Brain microvascular endothelial cell (primary cell): ENCODE measurements around the gene ZNF69.
"Not testable (repeated sequence)": the region's sequence is repeated elsewhere in the genome, so short reads cannot be mapped to it uniquely, and the experiment has no call there.

ENCODE experiments used
- DNase-seq: peaks from one replicate; pipeline ENCODE4 v3.0.0-alpha.2; 2020
- H3K27ac ChIP-seq: fragments of 250-450 bp; sonication (Bioruptor Pico); 2 replicates; pipeline ENCODE4 v1.5.1; 2020; ENCODE audit warnings: mild to moderate bottlenecking, moderate library complexity
- H3K27me3 ChIP-seq: fragments of 250-450 bp; sonication (Bioruptor Pico); replicated peaks from 2 replicates; pipeline ENCODE4 v1.5.1; 2020; ENCODE audit warnings: mild to moderate bottlenecking
- H3K36me3 ChIP-seq: fragments of 250-450 bp; sonication (Bioruptor Pico); replicated peaks from 2 replicates; pipeline ENCODE4 v1.5.1; 2020; ENCODE audit warnings: mild to moderate bottlenecking
- H3K4me3 ChIP-seq: 2 replicates; pipeline ENCODE4 v1.5.1; 2011; ENCODE audit warnings: low read depth, mild to moderate bottlenecking, control low read depth, low read length, moderate library complexity
- CTCF ChIP-seq: IDR thresholded peaks from 2 replicates; pipeline ENCODE4 v1.5.1; 2011; ENCODE audit warnings: low read depth, mild to moderate bottlenecking, moderate library complexity, low read length, control low read depth, inconsistent platforms; ENCODE audit errors: missing control alignments
- in situ Hi-C: cut with HindIII; loops from 2 replicates; pipeline ENCODE4 v1.10.0; 2017; ENCODE audit warnings: low sequenced_read_pairs, low pct_ligation_motif_present

ZNF69 gene

GRCh38 chr19:11931513-11931912, 43.9 kb downstream of the ZNF69 start:
- no peak for TF ChIP-seq CTCF
- H3K36me3 ChIP-seq, result no peaks in the 10 kb centered on the region
- H3K4me3 ChIP-seq, result no peak overlapping the region
- no peak overlapping the region for H3K27ac ChIP-seq
- DNase-seq, result no peak
- H3K27me3 ChIP-seq, result no peaks in the 10 kb centered on the region
- in situ Hi-C loops, result no loop called here

DNA sequence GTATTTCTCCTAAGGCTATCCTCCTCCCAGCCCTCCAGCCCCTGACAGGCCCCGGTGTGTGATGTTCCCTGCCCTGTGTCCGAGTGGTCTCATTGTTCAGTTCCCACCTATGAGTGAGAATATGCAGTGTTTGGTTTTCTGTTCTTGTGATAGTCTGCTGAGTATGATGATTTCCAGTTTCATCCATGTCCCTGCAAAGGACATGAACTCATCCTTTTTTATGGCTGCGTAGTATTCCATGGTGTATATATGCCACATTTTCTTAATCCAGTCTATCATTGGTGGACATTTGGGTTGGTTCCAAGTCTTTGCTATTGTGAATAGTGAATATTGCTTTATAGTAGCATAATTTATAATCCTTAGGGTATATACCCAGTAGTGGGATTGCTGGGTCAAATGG, 48.2 kb downstream of the ZNF69 start:
- DNase-seq, H3K4me3 ChIP-seq, H3K27me3 ChIP-seq, H3K36me3 ChIP-seq, H3K27ac ChIP-seq, in situ Hi-C loops: not testable (repeated sequence)

- H3K27ac ChIP-seq, H3K36me3 ChIP-seq, DNase-seq, in situ Hi-C loops, H3K4me3 ChIP-seq, H3K27me3 ChIP-seq: not testable (repeated sequence)
These were observed 50.8 kb downstream of the ZNF69 start for GRCh38 chr19:11938383-11938782.

GRCh38 chr19:11941361-11941887, 53.8 kb downstream of the ZNF69 start:
- not testable (repeated sequence) for DNase-seq

GRCh38 chr19:11942008-11942842, 54.6 kb downstream of the ZNF69 start:
- Histone ChIP-seq H3K4me3 (no peak overlapping the region), H3K27me3 (no peaks in the 10 kb centered on the region), H3K36me3 (peaks cover 4% of the 10 kb centered on the region), H3K27ac (no peak overlapping the region)
- in situ Hi-C loops, result no loop called here
- no peak for TF ChIP-seq CTCF
- DNase-seq, result no peak

More at GRCh38 chr19:11941361-11941887, 53.8 kb downstream of the ZNF69 start:
- in situ Hi-C loops, H3K36me3 ChIP-seq, H3K27ac ChIP-seq, H3K4me3 ChIP-seq, H3K27me3 ChIP-seq: not testable (repeated sequence)

- Histone ChIP-seq H3K27ac (no peak overlapping the region), H3K4me3 (no peak overlapping the region), H3K36me3 (peaks cover 9% of the 10 kb centered on the region), H3K27me3 (no peaks in the 10 kb centered on the region)
- TF ChIP-seq CTCF, result no peak
- no peak for DNase-seq
- in situ Hi-C loops, result no loop called here
These were observed 55.2 kb downstream of the ZNF69 start for GRCh38 chr19:11942843-11943108.

DNA sequence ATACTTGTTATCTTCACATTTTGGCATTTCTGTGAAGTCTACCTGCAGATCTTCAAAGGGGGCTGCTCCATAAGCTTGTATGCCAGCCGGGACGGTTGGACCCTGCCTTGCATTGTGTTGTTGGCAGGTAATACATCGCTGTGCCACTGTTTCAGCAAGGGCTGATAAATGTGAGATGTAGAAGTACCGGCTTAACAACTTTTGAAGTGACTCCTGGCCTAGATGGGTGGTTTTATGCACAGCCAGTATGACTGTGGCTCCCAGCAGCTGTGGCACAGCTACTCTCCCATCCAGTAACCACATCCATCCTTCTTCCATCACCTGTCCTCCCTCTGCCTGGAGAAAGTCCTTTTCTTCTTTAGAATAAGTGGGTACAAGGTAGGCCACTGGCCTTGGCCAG, 57.1 kb downstream of the ZNF69 start:
- no peak overlapping the region for H3K4me3 ChIP-seq
- no peak for TF ChIP-seq CTCF
- H3K36me3 ChIP-seq, result peaks cover 28% of the 10 kb centered on the region
- in situ Hi-C loops, result no loop called here
- H3K27ac ChIP-seq, result no peak overlapping the region
- no peaks in the 10 kb centered on the region for H3K27me3 ChIP-seq
- no peak for DNase-seq
